GOT3 (cell line): Measurements from ENCODE around the gene SCML1.
"Not testable (repeated sequence)": the region's sequence is repeated elsewhere in the genome, so short reads cannot be mapped to it uniquely, and the experiment has no call there.

Source experiments
- DNase-seq: peaks from one replicate; lab custom pipeline; 2025; ENCODE audit warnings: mixed read lengths; lab: John Stamatoyannopoulos, UW

SCML1 gene

GRCh38 chrX:17738737-17739535 is 1.6 kb downstream of the SCML1 start:
- DNase-seq, result no peak

GRCh38 chrX:17740137-17741122 is 3.1 kb downstream of the SCML1 start:
- DNase-seq, result no peak

- no peak for DNase-seq
Observed at GRCh38 chrX:17741123-17741511, 3.8 kb downstream of the SCML1 start.

GRCh38 chrX:17743913-17744312 is 6.6 kb downstream of the SCML1 start:
- DNase-seq, result no peak

- DNase-seq, result no peak
Observed at GRCh38 chrX:17744896-17745523, 7.7 kb downstream of the SCML1 start.

GRCh38 chrX:17747692-17748091 is 10.4 kb downstream of the SCML1 start:
- no peak for DNase-seq

- DNase-seq, result no peak
Observed at GRCh38 chrX:17748684-17749083, 11.4 kb downstream of the SCML1 start.

GRCh38 chrX:17750436-17750835 is 13.1 kb downstream of the SCML1 start:
- DNase-seq, result no peak

- DNase-seq, result no peak
Observed at GRCh38 chrX:17758382-17758781, 21.1 kb downstream of the SCML1 start.

- DNase-seq, result no peak
Observed at GRCh38 chrX:17759990-17760389, 22.7 kb downstream of the SCML1 start.

- DNase-seq, result no peak
Observed at GRCh38 chrX:17767734-17768133, 30.4 kb downstream of the SCML1 start.

- DNase-seq, result no peak
Observed at GRCh38 chrX:17768997-17769396, 31.7 kb downstream of the SCML1 start.

- DNase-seq, result no peak
Observed at GRCh38 chrX:17769701-17770269, 32.5 kb downstream of the SCML1 start.

- no peak for DNase-seq
Observed at GRCh38 chrX:17773221-17773876, 36.1 kb downstream of the SCML1 start.

- no peak for DNase-seq
Observed at GRCh38 chrX:17774053-17774452, 36.8 kb downstream of the SCML1 start.

GRCh38 chrX:17778997-17779396 is 41.7 kb downstream of the SCML1 start:
- no peak for DNase-seq

- DNase-seq, result no peak
Observed at GRCh38 chrX:17779434-17779833, 42.1 kb downstream of the SCML1 start.

- not testable (repeated sequence) for DNase-seq
Observed at GRCh38 chrX:17786554-17787347, 49.5 kb downstream of the SCML1 start.

- no peak for DNase-seq
Observed at GRCh38 chrX:17787557-17787956, 50.3 kb downstream of the SCML1 start.

GRCh38 chrX:17788439-17788838 is 51.1 kb downstream of the SCML1 start:
- peak; percentile 2 for DNase-seq
